ENCODE measurements around the gene ATP11B.

The ATP11B gene

GRCh38 chr3:182765287-182765686, 28.0 kb upstream of the ATP11B start:
- TF ChIP-seq CSDC2 (CRISPR knock-in tag; IDR thresholded peaks at IDR 0.05) (no peak), ESRRG (CRISPR knock-in tag; IDR thresholded peaks at IDR 0.05) (no peak)
- ATAC-seq, result no peak

DNA sequence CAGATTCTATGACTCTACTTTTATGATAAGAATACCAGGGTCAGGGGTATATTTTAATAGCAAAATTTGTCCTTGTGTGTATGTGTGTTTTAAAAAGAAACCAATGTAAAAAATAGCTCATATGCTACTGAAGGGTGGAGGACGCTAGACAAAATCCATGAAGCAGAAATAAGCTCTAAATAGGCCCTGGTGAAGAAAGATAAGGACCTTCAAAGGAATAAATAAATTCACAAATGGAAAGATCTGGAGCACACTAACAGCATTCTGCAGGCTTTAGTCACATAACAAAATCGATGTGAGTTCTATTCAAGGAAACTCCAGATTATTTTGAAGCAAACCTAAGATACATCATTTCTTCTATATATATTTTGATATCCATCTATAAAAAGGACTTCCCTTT, 27.2 kb upstream of the ATP11B start:
- TF ChIP-seq GLIS3 (CRISPR knock-in tag; IDR thresholded peaks at IDR 0.05) (no peak), PATZ1 (CRISPR knock-in tag; IDR thresholded peaks at IDR 0.05; ENCODE audit: borderline replicate concordance) (no peak), ARNTL (CRISPR knock-in tag; IDR thresholded peaks at IDR 0.05; ENCODE audit: borderline replicate concordance, low read depth) (no peak)
- TF ChIP-seq, protein P1, sequence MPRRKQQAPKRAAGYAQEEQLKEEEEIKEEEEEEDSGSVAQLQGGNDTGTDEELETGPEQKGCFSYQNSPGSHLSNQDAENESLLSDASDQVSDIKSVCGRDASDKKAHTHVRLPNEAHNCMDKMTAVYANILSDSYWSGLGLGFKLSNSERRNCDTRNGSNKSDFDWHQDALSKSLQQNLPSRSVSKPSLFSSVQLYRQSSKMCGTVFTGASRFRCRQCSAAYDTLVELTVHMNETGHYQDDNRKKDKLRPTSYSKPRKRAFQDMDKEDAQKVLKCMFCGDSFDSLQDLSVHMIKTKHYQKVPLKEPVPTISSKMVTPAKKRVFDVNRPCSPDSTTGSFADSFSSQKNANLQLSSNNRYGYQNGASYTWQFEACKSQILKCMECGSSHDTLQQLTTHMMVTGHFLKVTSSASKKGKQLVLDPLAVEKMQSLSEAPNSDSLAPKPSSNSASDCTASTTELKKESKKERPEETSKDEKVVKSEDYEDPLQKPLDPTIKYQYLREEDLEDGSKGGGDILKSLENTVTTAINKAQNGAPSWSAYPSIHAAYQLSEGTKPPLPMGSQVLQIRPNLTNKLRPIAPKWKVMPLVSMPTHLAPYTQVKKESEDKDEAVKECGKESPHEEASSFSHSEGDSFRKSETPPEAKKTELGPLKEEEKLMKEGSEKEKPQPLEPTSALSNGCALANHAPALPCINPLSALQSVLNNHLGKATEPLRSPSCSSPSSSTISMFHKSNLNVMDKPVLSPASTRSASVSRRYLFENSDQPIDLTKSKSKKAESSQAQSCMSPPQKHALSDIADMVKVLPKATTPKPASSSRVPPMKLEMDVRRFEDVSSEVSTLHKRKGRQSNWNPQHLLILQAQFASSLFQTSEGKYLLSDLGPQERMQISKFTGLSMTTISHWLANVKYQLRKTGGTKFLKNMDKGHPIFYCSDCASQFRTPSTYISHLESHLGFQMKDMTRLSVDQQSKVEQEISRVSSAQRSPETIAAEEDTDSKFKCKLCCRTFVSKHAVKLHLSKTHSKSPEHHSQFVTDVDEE (CRISPR knock-in tag; IDR thresholded peaks at IDR 0.05), result no peak
- ATAC-seq, result no peak

DNA sequence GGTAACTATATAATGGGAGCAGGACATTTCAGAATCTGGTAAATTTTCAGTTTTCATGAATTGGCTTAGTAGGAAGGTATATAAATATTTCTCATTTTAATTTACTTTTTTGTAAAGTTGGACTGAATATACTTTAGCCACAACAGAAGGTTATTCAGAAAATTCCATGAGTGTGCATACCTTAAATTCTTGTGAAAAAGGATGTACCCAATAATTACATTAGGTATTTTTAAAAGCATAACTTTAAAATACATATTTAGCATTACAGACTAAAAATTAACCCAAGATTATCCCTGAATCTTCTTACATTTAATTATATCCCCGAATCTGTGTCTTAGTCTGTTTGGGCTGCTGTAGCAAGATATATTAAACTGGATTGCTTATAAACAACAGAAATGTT, 24.9 kb upstream of the ATP11B start:
- ATAC-seq, result peak; percentile 58; the same call in 2 of the 3 replicates
- TF ChIP-seq SNAI2 (CRISPR knock-in tag; IDR thresholded peaks at IDR 0.05), result no peak
- no peak for TF ChIP-seq CREB5 (CRISPR knock-in tag; IDR thresholded peaks at IDR 0.05; ENCODE audit: low read depth)
- TF ChIP-seq TOX (CRISPR knock-in tag; IDR thresholded peaks at IDR 0.05; ENCODE audit: borderline replicate concordance), result no peak
- no peak for TF ChIP-seq ZNF565 (CRISPR knock-in tag; conservative IDR thresholded peaks at IDR 0.05; ENCODE audit: low read depth)
- TF ChIP-seq ISL1 (CRISPR knock-in tag; IDR thresholded peaks at IDR 0.05), result peak; percentile 80
- no peak for TF ChIP-seq GLIS3 (CRISPR knock-in tag; IDR thresholded peaks at IDR 0.05)

GRCh38 chr3:182769673-182770072, 23.6 kb upstream of the ATP11B start:
- TF ChIP-seq CREB5 (CRISPR knock-in tag; IDR thresholded peaks at IDR 0.05; ENCODE audit: low read depth) (no peak), ZFP30 (CRISPR knock-in tag; IDR thresholded peaks at IDR 0.05) (no peak), TOX (CRISPR knock-in tag; IDR thresholded peaks at IDR 0.05; ENCODE audit: borderline replicate concordance) (no peak)
- TF ChIP-seq, protein P2, sequence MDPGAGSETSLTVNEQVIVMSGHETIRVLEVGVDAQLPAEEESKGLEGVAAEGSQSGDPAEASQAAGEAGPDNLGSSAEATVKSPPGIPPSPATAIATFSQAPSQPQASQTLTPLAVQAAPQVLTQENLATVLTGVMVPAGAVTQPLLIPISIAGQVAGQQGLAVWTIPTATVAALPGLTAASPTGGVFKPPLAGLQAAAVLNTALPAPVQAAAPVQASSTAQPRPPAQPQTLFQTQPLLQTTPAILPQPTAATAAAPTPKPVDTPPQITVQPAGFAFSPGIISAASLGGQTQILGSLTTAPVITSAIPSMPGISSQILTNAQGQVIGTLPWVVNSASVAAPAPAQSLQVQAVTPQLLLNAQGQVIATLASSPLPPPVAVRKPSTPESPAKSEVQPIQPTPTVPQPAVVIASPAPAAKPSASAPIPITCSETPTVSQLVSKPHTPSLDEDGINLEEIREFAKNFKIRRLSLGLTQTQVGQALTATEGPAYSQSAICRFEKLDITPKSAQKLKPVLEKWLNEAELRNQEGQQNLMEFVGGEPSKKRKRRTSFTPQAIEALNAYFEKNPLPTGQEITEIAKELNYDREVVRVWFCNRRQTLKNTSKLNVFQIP (CRISPR knock-in tag; IDR thresholded peaks at IDR 0.05; ENCODE audit: borderline replicate concordance, low read depth), result no peak
- ATAC-seq, result no peak

- no peak for ATAC-seq
- TF ChIP-seq CSRNP3 (CRISPR knock-in tag; IDR thresholded peaks at IDR 0.05), result no peak
- TF ChIP-seq CSDC2 (CRISPR knock-in tag; IDR thresholded peaks at IDR 0.05), result no peak
- TF ChIP-seq ARNTL (CRISPR knock-in tag; IDR thresholded peaks at IDR 0.05; ENCODE audit: borderline replicate concordance, low read depth), result no peak
- TF ChIP-seq TOX (CRISPR knock-in tag; IDR thresholded peaks at IDR 0.05; ENCODE audit: borderline replicate concordance), result no peak
- TF ChIP-seq TCF4 (CRISPR knock-in tag; IDR thresholded peaks at IDR 0.05; ENCODE audit: borderline replicate concordance), result no peak
- TF ChIP-seq BACH2 (CRISPR knock-in tag; IDR thresholded peaks at IDR 0.05; ENCODE audit: borderline replicate concordance), result no peak
- TF ChIP-seq, protein P2 (CRISPR knock-in tag; IDR thresholded peaks at IDR 0.05; ENCODE audit: borderline replicate concordance, low read depth), result no peak
- TF ChIP-seq ZNF565 (CRISPR knock-in tag; conservative IDR thresholded peaks at IDR 0.05; ENCODE audit: low read depth), result no peak
- TF ChIP-seq PATZ1 (CRISPR knock-in tag; IDR thresholded peaks at IDR 0.05; ENCODE audit: borderline replicate concordance), result no peak
These were observed 11.2 kb upstream of the ATP11B start for GRCh38 chr3:182782149-182782548.
